NOMO-1 treated with DMSO at 0.1 percent for 48 hours (cell line): ENCODE results near the gene CD40LG.

Experiments
- DNase-seq: peaks from one replicate; lab custom pipeline; 2025; ENCODE audit not compliant: unreplicated experiment; lab: John Stamatoyannopoulos, UW

CD40LG gene

DNA sequence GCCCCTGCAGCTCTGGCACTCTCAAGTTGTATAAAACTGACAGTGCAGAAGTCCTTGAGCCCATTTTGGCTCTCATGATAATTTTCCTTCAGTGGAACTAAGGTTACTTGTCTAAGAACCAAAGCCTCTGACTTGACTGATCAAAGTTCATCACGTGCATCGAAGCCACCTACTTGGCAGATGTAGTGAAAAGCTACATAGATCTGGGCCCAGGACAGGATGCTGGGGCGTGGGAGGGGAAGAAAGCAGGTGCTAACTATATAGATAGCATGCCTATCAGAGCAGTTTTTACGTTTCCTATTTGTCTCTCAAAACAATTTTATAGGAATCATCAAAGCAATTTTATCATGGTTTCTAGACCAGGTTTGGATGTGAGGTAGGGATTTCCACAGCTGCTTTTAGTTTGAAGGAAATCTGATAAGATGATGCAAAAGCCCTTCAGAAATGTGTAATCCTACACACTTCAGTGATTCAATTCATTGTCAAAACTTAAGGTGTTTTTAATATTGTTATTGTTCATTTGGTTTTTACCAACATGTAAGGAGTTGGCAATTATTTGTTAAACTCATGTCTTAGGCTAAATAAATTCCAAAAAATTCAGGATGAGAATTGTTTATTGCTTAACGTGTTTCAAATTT is 1.2 kb upstream of the CD40LG start:
- DNase-seq: no peak

DNA sequence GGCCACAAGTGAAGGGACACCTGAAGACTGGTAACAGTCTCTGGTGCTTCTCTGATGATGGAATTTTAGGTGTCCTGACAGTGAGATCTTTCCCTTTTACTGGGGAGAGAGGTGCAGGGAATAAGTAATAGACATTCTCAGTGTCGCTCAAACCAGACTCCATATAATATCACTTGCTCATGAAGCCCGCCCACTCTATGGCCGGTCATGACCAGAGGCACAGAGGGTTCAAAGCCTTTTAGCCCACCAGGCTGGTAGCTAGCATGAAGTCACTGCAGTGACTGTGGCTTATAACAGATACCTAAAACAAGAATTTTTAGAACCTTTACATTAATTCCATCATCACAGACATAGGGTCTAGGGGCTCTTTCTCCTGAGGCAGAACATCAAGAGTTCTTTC is 2.9 kb downstream of the CD40LG start:
- DNase-seq: no peak

DNA sequence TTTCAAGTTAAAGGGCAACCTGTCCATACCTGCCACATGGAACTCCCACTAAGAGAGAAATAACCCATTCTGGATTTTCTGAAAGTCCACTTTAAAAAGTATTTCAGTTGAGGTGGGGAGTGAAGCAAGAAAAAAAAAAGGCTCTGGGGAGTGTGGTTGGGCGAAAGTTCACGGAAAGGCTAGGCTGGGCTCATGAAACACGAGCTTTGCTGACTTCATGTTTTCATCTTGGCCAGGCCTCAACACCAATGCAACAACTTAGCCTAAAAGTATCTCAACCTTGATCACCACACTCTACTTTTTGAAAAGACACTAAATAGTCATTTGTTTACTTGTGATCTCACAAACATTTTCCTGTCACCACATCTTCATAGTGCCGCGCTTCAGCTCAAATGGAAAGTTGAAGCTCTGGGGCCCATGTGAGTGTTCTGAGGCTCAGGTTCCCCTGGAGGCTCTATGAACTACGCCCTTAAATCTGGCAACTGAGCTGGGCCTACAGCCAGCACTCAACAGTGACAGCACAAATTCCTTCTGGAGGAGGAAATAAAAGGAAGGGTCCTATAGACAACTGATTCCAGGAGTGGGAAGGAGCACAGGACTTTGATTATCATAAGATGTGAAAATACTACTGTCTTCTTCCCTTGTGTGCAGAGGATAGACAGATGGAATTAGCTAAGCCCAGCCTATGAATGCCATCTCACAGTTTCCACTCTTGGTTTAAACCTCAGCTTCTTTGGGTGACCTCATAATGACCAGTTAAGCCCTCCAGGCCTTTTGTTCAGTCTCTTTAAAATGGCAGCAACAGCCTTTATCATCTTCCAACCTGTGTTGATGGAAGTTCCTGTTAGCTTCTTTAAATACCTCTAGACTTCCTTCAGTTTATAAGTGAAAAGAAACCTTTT is 5.1 kb downstream of the CD40LG start:
- DNase-seq: no peak

DNA sequence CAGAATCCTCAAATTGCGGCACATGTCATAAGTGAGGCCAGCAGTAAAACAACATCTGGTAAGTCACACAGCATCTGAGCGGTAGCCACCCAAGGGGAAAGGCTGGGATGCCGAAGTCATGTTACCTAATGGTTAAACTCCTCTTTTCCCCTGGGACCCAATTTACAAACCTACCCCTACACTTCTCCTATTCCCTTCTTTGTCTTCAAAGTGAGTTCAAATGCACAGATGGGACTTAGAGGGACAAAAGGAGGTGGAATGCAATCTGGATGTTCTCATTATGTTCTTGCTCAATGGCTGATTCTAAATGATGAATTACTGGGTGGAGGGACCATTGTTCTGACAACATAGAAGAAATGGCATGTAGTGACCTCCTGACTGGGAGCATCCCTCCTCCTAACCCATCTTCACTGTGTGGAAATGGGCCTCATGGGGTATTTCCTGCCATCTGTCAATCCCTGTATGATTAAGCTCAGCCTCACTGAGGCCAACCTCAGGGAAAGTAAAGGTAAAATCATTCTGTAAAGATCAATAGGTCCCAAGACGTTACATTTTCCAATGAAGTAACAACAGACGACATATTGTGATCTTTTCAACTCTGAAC is 8.5 kb downstream of the CD40LG start:
- no peak for DNase-seq

DNA sequence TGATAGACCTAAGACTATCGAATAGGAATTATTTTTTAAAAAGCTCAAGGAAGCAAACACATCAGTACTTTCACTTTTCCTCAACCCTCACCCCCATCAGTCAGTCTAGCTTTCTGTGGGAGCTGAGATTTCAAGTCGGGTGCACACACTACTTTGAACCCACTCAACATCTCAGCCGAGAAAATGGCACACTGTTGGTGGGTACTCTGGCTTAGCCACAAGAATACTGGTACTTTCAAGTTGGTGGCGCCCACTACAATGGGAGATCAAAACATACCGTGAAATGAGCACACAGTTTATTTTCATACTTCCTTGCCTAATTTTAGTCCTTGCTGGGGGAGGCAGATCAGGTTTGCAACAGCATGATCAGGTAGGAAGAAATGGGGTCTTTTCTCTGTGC is 10.2 kb downstream of the CD40LG start:
- DNase-seq: no peak

DNA sequence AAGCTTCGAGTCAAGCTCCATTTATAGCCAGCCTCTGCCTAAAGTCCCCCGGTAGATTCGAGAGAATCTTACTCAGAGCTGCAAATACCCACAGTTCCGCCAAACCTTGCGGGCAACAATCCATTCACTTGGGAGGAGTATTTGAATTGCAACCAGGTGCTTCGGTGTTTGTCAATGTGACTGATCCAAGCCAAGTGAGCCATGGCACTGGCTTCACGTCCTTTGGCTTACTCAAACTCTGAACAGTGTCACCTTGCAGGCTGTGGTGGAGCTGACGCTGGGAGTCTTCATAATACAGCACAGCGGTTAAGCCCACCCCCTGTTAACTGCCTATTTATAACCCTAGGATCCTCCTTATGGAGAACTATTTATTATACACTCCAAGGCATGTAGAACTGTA is 11.2 kb downstream of the CD40LG start:
- DNase-seq: no peak

DNA sequence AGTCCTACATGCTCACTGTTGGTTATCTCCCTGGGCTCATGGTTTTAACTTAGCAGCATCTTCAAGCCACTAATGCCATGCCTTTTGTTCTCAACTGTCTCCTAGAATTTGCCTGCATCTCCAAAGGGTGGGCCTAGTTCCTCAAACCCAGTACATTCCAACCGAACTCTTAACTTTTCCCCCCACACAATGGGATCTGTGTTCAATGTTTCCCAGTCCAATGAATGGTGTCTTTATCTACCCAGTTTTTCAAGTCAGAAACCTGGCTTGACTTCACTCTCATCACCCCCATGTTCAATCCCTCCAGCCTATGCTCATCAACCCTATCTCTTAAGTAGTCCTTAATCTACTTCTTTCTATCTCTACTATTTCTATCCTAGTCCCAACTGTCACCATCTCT is 12.9 kb downstream of the CD40LG start:
- no peak for DNase-seq

DNA sequence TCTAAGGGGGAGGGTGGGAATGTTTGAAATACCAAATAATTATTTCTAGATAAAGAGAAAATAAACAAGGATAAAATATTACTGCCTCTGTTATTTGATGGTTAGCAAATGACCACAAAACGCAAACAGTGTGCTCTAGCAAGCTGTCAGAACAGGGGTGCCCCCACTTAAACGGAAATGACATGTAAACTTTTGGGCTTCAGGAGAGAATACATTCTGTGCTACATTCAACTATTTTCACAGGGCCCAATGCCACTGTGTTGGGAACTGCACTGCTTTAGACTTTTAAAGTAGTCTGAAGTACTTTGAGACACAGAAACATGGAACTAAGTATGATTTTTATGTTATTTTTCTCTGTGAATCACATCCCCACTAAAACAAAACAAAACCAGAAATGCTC is 14.1 kb downstream of the CD40LG start:
- no peak for DNase-seq

DNA sequence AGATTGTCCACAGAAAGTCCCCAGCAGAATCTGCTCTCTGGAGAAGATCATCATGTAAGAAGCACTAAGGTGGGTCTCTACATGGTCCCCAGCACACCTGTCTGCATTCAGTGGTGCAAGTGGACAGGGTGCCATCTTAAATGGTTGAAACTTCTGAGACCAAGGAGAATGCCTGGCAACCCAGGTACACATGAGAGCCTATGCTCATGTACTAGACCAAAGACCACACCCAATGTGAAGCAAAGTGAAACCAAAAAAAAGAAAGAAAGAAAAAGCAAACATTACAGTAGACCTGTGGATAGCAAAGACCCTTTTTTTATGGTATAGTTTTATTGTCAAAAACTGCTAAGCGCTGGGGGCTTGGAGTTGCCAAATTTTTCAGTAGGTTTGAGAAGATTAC is 15.0 kb downstream of the CD40LG start:
- DNase-seq: no peak

DNA sequence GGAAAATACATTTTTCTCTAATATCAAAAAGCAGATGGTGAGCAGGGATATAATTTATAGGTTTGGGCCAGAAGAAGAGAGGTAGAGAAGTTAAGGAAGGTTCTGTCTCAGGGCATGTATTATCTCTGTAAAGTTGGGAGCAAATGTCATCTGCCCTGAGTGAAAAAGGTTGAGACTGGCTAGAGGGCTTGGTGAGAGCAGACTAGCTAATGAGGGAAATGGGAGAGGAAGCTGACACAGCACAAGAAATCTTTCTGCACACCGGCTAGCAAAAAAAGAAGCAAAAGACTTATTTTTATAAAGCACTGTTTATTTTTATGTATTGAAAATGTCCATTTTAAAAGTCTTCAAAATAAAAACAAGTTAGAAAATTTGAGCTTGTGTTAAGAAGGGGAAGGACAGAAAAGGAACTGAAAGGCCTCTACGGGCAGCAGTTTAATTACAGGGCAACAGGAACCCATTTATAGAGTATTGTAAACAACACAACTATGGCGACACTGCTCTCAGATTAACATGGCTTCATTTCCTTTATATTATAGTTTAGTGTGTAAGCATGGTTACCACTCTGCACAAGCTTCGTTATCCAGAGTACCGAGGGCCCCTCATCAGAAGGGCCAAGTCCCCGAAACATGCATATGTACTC is 17.4 kb downstream of the CD40LG start:
- DNase-seq: peak; percentile 89

DNA sequence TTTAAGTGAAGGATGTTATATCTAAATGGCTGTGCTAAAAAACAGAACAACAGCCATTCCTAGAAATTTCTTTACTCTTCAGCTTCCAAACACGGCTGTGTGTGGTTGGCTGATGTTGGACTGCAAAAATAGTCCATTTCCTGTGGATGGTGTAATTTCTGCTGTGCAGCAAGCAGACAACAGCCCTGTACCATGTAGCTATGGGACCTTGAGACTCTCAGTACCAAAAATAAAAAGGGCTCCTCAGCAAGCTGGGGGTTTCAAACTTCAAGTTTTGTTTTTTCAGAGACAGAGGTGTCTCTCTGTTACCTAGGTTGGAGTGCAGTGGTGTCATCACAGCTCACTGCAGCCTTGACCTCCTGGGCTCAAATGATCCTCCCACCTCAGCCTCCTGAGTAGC is 18.1 kb downstream of the CD40LG start:
- DNase-seq: peak; percentile 39

DNA sequence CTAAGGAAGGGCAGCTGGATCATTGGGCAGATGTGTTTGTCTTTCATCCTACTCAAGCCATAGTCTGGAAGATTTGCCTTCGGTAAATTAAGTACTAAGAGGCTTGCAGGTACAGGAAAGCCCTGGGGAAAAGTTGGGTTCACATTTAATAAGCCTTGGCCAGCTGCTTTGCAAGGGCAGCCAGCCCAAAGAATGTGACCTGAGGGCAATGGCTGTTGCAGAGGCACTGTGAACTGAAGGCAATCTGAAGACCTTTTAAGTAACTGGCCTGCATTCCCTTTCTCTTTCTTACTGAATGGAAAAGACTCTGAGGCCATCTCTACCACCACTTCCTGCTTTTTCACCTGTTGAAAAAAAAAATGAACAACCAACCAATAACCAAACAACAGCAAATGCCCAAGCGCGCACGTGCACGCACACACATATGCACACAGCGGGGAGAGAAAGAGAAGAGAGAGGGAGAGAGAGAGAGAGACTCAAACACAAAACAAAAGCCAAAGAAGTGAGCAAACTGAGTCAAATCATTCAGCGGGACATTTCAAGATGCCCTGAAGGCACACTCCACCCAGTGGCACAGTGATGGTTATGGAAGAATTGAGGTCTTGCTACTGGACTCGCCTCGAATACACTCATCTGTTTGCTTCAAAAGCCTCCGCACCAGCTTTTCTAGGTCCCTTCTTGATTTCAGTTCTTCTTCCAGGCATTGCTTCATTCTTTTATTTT is 19.6 kb downstream of the CD40LG start:
- DNase-seq: no peak

DNA sequence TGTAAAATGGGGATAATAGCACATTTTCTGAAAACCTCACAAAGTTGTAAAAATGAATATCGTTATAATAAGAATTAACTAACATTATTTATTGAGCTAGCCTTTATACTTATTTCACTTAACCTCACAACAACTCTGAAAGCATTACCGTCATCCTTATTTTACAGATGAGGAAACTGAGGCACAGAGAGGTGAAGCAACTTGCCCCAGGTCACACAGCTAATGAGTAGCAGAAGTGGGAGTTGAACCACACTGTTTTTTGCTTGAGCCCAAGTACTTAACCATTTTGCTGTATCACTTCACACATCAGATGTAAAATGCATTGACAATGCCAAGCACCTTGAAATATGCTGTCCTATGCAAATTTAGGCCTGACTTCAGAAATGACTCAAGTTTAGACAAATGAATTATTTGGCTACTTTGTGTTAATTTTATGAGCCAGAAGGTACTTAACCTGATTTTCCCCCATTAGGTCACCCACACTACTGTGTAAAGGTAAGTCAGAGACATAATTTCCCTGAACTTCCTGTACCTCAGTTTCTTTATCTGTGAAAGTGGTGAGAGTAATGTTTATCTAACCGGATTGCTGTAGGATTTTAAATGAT is 23.1 kb downstream of the CD40LG start:
- no peak for DNase-seq

DNA sequence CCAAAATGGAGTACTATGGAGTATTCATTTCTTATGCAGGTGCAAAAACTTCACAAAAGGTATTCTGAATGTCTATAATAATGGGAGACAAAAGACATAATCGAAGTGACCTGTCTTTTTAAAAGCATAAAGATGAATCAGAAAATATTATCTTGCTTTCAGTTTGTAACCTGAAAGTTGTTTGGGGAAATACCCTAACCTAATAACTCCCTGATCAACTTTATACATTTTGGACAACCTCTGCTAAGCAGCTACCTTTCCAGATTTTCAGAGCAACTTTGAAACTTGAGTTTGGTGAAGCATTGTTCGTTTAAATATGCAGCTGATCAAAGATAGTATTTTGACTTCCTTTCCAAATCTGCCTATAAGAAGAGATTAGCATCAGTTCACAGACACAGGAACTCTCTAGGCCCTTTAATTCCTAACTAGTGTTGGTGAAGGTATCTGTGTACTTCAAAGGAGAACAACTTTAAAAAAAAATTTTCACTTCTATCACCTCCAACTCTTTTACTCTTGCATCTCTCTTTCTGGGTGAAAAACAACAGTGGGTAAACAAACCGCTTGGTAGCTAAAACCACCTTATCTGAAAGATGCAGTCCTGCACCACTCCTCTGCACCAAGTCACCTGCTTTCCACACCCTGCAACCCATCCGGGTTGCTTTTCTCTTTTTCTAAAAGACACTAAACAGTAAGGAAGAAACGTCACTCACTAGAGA is 26.5 kb downstream of the CD40LG start:
- no peak for DNase-seq

DNA sequence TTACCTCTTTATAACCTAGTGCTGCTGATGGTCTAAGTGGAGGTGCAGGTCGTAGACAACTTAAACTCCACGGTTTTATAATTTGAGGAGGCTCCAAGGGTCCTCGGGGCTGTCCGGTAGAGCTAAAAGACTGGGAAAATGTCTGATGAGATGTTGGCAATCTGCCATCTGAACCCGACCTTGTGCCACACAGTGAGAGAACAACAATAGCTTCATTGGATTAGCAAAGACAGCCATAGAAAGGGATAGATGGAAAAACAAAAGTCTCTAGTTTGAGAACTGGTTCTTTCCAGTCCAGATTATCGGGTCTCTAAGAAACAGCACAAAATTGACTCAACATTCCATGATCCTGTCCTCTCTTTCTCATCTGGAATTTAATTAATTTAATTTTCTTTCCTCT is 31.6 kb downstream of the CD40LG start:
- no peak for DNase-seq

DNA sequence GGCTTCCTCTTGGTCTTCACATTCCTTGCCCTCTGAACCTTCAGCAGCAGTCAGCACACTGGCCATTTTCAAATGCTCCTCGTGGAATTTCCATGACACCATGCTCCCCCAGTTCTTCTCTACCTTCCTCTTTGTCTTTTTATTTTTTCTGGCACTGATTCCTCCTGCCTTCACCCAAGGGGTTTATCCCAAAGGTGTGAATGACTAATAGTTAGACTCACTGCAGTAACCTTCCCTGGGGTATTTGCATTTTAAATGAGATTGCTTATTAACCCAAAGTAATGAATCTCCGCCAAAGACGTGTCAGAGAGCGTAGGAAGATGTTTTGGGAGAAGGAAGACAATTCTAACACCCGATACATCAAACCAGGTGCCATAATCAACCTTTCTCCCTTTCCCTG is 36.2 kb downstream of the CD40LG start:
- DNase-seq: no peak

DNA sequence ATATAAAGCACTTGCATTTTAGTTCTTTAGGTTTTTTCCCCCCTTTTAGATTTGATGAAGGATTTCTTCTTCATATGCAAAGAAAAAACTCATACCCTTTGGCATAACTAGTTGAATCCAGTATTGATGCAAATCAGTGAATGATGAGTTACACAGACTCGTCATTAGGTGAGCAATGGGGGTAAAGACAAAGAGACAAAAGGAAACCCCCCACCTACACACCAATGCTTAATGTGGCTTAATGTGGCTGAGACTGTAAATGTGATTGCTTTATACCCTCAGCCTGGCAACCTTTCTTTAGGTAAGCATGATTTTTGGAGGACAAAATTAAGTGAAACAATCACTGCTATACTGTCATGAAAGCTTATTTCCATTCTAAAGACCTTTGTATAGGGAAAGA is 39.5 kb downstream of the CD40LG start:
- DNase-seq: no peak

DNA sequence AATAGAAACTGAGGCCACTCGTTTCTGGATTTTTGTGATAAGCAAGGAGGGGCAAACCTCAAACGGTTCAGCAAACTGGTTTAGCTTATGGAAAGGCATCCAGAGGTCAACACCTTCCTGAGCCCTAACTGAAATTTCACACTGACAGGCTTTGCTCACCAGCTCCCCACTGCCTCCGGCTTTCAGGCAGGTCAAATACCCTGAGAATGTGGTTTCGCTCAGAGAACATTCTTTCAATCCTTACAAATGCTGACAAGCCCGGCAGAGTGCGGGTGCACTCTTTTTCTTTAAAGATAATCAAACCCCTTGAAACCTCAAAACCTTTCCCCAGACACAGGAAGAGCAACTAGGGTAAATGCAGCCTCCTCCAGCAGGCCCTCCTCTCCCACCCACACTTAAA is 41.5 kb downstream of the CD40LG start:
- no peak for DNase-seq

DNA sequence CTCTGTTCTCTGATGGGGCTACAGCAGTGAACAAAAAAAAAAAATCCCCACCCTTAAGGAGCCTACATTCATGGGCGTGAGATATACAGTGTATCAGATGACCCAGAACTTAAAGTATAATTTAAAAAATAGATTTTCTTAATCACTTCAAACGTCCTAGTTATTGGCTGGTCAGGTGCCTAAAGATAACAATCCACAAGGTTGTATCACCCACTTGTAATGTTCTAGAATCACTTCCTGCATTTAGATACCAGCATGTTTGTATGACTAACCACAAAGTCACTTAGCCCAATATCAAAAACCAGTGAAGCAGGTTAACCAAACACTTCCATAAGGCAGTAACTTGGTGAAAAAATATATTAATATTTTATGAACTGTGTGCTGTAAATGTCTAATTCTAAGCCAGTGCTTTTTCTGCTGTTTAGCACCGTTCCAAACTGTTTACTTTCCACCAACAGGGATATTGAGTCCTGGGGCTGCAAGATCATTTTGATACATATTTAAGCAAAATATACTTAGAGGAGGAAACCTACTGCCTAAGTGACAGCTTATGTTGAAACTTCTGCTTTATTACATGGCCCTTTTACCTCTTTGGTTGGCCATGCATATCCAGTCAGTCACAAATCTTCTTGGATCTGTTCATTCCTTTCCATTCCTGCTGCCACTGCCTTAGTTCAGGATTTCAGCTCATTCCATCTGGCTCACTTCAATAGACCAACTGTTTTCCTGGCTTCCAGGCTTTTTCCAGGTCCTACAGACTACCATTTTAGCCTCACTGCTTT is 43.3 kb downstream of the CD40LG start:
- no peak for DNase-seq
